Choroid plexus epithelial cell (primary cell): ENCODE measurements around the gene ITSN1.

Experiments
- DNase-seq: peaks from one replicate; pipeline ENCODE4 v3.0.0-alpha.2; 2010; ENCODE audit warnings: low read depth
- H3K4me3 ChIP-seq: 2 replicates; pipeline ENCODE4 v1.5.1; 2011; ENCODE audit warnings: low read depth, mild to moderate bottlenecking, control low read depth, low read length, moderate library complexity
- CTCF ChIP-seq: conservative IDR thresholded peaks from 2 replicates; pipeline ENCODE4 v1.5.1; 2011; ENCODE audit warnings: low read depth, mild to moderate bottlenecking, control low read depth, inconsistent platforms, low read length, moderate library complexity

Gene ITSN1

GRCh38 chr21:33947451-33948095 lies 305.3 kb downstream of the ITSN1 start:
- peak; percentile 98 for DNase-seq
- no peak for TF ChIP-seq CTCF
- no peak overlapping the region for H3K4me3 ChIP-seq

- no peak overlapping the region for H3K4me3 ChIP-seq
- no peak for TF ChIP-seq CTCF
Observed at GRCh38 chr21:33948096-33948950, 306.0 kb downstream of the ITSN1 start.

GRCh38 chr21:33948951-33949444 lies 306.7 kb downstream of the ITSN1 start:
- no peak for TF ChIP-seq CTCF
- H3K4me3 ChIP-seq = no peak overlapping the region
- no peak for DNase-seq

More at GRCh38 chr21:33948096-33948950, 306.0 kb downstream of the ITSN1 start:
- no peak for DNase-seq
